HG03280 (cell line): ENCODE measurements around the gene ALDH1L1.

Source experiments
- ATAC-seq: cut with Tn5 transposase; IDR thresholded peaks from one replicate; pipeline ENCODE4 v1.9.1; 2021; ENCODE audit warnings: mild to moderate bottlenecking, moderate library complexity; ENCODE audit not compliant: unreplicated experiment

ALDH1L1 gene

DNA sequence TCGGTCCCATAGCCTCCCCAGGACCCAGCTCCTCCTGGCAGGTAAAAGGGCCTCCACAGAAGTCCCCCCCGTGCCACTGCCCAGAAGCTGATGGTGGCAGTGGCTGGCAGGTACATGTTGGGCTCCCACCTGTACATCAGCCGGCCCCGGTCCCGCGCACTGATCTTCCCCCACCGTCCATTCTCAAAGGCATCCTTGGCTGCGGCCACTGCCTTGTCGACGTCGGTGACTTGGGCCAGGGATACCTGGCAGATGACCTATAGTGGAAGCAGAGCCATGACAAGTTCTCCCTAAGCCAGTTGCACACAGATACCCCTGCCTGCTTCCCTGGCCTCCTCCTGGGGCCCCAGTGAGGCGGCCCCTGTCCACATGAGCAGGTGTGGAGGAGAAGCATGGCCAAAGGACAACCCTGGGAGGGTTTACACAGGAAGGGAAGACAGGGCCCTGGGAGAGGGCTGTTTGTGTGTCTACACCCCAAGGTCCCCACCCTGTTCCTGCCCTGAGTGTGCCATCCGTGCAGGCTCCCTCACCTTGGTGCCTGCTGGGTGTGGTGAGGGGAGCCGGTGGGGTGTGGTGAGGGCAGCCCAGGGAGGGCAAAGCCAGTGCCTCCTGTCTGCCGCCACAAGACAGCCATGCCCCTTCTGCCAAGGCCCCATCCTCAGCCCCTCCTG lies 44.8 kb downstream of the ALDH1L1 start:
- ATAC-seq: no peak

DNA sequence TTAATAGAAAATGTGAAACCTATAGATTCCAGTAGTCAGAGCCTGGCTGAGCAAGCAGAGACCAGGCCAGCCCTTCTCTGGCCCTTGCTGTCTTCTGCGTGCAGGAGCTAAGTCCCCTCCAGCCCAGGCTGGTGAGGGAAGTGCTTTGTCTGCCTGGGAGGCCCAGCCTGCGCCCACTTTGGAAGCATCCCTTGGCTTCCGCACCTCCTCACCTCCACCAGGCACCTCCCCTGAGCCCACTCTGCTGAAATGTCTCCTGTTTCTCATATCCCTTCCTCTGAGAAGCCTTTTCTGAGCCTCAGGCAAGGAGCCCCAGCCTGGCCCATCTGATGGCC lies 45.3 kb downstream of the ALDH1L1 start:
- no peak for ATAC-seq

DNA sequence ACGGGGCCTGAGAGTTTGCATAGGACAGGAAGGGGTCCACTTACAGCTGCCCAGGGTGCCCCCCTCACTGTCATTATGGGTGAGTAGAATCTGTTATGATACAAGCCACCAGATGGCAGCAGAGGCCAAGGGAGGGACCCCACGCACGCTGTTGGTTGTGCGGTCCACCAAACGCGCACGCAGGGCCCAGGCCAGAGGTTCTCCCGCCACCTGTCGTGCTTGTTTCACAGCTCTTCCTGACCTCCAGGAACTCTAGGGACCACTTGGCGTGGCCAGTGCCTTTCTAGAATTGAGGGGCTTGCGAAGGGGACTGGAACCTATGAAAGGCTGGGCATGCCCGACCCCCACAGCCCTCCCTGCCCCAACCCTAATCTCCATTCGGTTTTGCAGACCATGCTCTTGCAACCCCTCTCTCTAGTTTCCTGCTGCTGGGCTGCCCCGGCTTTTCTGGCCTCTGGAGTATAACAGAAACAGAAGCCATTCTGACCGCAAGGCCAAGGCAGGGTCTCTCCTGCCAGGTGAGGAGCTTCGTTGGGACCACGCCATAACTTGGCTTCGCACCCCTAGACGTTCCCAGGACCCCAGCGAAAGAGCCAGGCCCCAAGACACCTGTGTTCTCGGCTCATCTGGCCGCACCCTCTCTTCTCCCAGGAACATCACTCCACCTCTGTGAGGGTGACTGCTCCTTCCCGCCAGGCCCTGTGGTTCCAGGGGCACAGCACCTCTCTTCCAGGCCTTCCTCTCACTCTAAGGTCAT lies 46.0 kb downstream of the ALDH1L1 start:
- ATAC-seq: no peak

DNA sequence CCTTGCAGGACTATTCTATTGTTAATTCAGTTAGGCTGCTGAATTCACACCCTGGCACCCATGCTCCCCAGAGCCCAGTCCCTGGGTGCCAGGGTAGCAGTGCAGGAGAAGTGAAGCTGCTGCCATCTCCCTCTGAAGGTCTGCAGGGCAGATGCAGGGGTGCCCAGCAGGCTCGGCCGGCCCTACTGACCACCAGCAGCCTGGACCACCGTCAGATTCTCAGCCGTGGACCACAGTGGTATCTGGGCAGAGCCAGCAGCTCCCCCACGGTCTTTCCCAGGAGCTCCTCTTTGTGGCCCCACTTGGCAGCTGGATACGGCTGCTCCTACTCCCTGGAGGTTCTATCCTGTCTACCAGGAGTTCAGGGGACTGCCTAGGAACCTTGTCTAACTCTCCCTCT lies 46.8 kb downstream of the ALDH1L1 start:
- ATAC-seq: no peak

DNA sequence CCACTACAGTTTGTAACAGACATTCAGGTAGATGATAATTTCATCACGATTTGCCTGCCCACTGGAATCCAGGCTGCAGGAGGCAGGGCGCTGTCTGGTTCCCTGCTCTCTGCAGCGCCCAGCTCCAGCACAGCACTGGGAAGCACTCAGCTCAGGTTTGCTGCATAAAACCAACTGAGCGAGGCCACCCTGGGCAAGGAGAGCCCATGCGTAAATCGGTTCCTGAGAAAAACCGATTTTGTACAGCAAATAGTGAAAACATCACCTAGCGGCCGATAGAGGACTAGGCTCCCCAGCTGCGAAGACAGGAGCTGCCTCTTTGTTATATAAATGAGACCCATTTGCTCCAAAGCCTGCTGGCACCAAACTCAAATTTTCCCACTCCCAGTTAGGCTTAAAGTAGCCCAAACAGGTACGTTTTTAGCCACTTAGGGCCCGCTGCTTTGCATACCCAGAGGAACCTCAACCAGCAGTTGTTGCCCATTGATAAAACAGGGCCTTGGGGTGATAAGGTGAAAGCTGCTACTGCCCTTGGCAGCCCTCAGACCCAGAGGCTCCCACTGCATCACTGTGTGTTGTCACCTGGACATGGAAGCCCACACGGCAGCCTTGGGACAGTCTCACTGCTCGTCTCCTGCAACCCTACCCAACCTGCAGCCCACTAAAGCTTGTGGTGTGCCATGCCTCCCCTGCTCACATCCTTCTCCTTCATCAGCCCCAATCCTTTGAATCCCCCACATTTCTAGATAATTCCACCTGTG lies 47.5 kb downstream of the ALDH1L1 start:
- ATAC-seq: no peak

DNA sequence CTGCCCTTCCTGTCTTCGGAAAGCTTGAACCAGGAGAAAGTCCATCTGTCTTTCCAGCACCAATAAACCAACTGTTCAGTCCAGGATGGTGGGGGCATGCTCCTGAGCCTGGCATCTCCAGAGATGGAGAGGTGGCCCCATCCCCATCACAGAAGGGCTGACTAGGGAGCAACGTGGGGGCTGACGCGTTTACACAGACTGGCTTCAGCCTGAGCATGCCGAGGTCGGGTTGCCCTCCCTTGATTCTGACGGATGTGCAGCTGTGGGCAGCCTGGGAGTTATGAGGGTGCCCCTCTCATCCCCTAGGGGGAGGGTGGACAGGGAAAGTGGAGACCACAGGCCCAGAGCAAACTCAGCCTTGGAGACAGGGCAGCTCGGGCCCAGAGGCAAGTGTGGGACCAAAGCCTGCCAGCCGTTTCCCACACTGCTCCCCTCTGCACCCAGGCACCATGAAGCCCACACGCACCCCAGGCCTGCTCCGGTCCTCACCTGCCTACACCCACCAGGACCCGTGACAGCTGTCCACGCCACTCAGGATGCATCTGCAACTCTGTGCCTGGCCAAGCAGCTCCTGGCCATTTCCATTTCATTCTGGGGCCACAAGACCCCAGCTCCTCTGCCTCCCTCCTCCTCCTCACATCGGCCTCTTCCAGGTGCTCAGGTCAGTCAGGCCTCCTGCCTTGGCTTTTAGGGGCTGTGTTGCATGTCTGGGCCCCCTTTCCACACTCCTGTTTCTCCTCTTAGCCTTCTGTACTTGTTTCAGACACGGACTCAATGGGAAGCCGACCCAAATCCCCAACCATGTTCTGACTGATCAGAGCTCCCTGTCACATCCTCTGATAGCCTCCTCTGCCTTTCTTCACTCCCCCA lies 48.3 kb downstream of the ALDH1L1 start:
- ATAC-seq: no peak

DNA sequence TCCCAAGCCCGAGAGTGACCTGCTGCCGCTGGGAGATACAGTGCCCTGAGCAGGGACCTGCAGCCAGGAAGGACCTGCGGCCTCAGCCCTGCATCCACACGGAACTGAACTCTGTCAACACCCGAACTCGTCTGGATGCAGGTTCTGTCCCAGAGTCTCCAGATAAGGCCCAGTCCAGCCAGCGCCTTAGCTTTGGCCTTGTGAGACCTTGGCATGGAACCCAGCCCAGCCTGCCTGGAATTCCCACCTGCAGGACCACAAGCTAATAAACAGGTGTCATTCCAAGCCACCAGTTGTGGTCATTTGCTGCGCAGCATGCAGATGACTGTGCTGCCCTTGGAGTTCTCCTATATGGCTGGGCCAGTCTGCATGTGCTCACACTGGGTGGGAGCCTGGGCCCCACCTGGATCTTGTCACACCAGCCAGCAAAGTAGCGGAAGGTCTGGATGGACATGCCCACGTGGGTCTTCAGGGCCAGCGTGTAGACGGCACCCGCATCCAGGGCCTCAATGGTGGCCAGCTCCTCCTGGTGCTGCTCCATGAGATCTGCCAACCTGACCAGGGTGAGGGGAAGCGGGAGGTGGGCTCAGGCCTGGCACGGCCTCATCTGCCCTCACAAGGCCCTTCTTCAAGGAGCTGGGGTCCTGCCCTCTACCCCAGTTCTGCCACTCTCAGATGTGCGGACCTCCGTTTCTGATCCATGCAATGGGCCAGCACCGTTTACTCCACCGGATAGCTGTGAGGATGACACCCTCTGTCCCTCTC lies 49.2 kb downstream of the ALDH1L1 start:
- ATAC-seq: no peak

DNA sequence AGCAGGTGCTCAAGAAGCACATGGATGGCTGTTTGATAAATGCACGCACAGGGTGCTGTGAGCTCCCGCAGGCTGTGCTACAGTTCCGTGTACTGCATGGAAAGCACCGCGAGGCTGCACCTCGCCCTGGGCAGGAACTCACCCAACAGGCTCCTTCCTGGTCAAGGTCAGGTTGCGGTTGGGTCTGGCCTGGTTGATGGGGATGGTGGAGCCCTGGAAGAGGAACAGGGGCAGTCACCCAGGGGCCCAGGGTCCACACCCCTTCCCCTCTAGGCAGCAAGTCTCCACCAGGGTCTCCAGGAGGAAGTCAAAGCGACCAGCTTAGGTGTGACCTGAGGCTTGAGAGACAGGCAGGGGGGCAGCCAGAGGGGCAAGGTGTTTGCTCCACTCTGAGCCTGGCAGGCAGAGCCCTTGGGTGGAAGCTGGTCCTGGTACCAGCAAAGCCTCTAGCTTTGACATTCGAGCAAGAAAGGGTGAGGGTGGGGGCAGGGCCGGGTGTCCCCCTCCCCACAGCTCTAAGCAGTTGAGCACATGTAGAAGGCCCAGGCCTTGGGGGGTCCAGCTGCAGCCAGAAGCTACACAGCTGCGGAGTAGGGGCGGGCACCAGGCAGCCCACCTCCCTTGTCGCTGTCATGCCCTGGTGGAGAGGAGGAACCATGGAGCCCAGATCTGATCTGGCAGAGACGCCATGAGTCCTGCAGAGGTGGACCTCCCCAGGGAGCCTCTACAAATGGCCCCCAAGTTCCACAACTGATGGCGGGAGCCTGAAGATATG lies 50.1 kb downstream of the ALDH1L1 start:
- ATAC-seq: no peak

DNA sequence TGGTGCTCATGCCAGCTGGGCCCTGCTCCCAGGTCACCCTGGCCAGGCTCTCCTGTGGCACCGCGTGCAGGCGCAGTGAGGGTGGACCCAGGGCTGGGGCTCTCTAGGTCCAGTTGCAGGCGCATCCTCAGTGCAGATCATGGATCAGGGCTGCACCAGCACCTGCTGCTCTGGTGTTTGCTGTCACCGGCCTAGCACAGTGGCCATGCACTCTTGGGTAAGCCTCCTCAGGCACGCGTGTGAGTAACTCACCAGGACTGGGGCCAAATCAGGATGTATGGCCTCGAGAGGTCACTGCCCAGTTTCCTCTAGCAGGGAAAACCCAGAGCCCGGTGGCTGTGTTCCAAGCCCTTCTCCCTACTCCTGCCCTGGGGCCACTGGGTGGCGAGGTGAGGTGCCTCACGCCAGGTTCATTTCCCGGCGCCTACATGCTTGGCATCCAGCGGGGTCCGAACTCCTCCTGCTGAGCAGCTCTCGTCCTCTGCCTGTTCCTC lies 50.9 kb downstream of the ALDH1L1 start:
- no peak for ATAC-seq

DNA sequence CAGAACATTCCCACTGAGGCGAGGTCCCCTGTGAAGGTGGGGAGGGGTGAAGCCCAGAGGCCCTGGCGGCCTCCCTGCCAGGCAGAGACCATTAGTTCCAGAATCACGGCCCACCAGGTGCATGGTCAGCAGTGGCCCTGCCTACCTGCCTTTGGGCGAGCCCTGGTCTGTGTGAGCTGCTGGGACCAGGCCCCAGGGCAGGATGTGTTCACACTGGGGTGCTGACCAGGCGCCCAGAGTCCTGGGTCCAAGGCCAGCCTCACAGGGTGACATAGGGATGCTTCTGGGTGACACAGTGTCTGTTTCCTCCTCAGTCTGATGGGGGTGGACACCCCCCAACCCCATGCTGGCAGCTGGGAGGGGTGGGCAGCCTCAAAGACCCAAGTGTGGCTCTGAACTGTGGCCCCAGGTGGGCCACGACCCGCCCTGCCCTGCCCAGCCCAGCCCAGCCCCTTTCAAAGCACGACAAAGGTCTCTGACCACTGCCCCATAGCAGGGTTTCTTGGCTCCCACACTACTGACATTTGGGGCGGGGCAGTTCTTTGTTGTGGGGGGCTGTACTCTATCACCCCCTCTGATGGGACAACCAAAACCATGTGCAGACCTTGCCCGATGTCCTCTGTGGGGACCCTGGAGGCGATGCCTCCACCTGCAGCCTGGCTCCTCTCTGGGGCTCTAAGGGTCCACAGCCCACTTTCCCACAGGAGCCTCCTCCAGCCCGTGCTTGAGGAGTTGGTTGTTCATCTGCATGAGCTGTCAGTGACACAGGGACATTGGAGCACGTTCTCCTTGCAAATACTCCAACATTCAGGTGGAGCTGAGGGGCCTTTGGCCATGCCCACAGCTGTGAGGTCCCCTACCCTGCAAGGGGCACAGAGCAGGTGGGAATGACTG lies 51.6 kb downstream of the ALDH1L1 start:
- ATAC-seq: no peak

DNA sequence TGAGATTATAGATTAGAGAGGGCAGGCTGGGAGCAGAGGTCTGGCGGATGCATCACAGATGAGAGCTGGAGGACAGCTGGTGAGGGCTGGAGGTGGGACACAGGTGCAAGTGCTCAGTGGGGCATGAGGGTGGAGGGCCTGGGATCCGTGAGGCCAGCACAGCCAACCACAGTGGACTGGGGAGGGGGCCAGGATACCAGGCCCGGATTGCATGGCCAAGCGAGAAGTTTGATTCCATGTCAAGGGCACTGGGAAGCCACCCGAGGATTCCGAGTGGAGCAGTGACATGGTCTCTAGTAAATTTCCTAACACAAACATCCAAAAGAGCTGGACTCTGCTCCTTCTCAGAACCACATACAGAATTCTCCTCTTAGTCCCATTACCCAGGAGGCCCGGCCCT lies 52.5 kb downstream of the ALDH1L1 start:
- ATAC-seq: no peak

DNA sequence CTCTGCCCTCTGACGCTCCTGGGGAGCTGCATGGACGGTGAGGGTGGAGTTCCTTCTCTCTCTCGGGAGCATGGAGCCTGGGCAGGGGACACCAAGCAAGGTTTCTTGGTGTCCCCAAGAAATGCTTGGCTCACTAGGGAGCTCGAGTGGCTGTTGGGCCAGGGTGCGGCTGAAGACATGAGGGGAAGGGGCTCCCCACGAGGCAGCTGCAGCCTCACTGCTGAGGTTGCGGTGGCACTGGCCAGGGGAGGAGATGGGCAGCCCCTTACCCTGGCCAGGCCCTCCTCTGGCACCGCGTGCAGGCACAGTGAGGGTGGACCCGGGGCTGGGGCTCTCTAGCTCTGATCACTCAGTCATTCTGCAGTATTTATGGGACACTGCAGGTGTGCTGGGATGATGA lies 52.9 kb downstream of the ALDH1L1 start:
- no peak for ATAC-seq

DNA sequence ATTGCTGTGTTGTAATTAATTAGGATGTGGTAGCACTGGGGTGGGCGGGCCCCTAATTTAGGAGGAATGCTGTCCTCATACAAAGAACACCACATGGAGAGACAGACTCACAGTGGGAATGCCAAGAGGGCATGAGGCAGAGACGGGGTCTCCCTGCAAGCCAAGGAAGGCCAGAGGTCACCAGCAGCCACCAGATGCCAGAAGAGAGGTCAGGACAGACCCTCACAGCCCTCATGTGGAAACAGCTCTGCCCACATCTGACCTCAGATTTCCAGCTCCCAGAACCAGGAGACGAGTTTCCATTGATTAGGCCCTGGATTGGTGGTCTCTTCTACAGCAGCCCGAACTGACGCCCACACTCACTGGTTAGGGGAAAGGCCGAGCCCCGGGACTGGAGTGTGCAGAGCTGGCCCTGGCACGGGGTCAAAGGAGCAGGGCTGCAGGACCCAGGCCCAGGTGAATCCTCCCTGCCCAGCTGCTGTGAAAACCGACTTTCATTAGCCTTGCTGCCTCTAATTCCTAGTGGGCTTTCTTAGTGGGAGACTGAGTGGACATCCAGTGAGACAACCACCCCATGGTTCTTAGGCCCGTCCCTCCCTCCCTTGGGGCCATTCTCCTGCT lies 53.5 kb downstream of the ALDH1L1 start:
- ATAC-seq: no peak

DNA sequence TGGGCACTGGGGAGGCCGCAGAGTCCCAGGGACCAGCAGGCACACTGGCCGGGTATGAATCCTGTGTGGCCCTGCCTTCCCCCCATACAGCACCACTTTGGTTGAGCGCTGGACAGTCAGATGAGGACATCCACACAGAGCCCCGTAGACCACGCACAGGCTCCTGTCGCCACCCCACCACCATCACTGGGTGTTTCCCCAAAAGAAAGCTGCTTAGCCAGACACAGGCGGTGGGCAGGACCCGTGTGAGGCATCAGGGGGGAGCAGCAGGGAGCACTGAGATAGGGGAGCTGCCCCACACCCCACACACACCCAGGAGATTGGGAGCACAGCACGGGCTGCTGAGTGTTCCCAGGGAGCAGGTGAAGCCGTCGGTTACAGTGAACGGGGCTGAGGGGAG lies 54.1 kb downstream of the ALDH1L1 start:
- ATAC-seq: no peak

DNA sequence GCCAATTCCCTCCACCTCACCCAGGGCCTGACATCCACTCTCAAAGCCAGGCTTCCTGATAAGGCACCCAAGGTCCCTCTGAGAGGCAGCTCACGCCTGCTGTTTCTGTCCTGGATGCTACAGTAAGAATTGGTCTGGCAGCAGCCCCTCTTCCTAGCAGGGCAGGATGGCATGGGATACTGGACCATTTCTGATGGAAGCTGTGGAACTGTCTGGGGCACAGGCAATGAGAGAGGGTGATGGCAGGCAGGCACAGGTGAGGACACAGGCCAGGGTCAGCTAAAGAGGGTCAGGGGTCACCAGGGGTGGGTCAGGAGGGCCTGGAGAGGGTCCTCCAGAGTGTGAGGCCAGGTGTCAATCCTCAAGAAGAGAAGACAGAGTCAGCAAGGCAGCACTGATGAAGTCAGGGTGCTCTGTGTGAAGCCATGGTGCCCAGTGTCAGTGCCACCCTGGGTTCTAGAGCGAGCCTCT lies 54.6 kb downstream of the ALDH1L1 start:
- ATAC-seq: no peak

DNA sequence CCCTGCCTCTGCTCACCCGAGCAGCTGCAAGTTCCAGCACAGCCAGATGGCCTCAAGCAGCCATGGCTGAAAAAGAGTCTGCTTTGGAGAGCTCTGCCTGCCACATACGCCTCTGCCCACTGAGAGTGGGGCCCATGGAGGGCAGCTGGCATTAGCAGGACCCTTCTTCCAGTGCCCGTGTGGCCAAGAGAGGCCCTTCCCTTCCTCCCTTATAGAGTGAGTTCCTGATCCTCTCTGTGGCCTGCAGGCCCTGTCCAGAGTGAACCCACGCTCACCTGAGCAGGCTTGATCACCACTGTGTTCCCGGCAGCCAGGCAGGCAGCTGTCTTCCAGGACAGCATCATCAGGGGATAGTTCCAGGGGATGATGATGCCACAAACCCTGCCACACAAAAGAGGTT lies 55.0 kb downstream of the ALDH1L1 start:
- ATAC-seq: no peak

DNA sequence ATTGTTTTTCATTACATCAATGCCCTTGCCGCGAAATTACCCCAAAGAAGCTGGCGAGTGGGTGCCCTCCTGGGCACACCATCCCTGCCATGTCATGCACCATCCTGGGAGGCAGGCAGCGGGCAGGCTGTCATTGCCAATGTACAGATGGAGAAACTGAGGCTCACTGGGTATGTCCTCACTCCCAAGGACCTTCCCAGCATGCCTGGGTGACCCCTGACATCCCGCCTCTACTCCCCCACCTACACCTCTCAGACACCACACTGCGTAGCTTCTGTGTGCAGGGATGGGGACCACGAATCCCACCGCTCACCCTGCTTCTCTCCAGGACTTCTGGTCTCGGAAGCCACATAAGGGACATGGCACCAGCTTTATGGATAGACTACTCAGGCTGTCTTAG lies 55.5 kb downstream of the ALDH1L1 start:
- ATAC-seq: no peak
